ENCODE data around the gene FOXJ1.

DNA sequence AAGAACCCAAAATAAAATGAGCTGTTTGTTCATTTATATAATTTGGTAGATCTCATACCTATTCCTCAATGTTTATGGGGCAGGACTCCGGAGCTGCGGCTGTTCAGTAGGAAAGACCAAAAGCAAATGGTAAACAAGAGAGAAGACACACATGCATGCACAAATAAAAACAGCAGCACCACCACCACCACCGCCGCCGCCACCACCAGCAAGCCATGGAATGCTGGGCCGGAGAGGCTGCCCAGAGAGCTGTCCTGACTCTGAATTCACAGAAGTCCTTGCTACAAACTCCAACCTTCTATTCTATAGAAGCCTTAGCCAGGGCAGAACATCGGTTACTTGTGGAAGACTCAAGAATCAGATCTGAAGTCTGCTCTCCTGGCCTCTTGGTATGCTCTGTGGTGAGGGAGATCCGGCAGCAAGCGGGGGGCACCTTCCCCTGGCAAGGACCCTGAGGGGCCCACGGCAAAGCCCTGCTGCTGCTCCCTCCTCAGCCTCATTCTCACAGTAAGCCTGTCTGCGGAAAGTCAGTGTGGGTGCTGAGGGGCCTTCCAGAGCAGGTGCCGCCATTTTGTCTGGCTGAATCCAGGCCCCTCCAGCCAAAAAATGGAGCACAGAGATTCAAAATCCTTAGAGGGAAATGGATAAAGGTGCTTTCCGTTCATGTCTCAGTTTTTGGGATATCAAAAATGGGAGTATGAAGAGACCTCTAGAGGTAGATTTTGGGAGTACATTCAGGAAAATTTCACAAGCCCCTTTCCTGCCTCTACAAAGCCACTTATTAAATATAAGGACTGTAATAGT lies 6.4 kb upstream of the FOXJ1 start:
- TF ChIP-seq ZNF274 (IDR thresholded peaks at IDR 0.05; ENCODE audit: low read depth, low read length), result no peak
- TF ChIP-seq SUZ12 (IDR thresholded peaks at IDR 0.05; ENCODE audit: extremely low read depth, insufficient read depth, insufficient read length), result no peak
- no peak for TF ChIP-seq YY1 (IDR thresholded peaks at IDR 0.05; ENCODE audit: insufficient read depth, insufficient read length)
